CD4-positive, alpha-beta T cell (primary cell): ENCODE results near the gene KRTAP16-1. TPM values are rescaled to one million over a fixed set of nuclear protein-coding genes. Genes with fewer than 3 reads are reported as not detected.
A peak's percentile ranks its signal among the peaks of the same experiment; 100 is the strongest.

Experiments
- ATAC-seq: fragments of 200-7000 bp; cut with Tn5 transposase; one replicate; pipeline ENCODE4 v1.10.0; 2022; ENCODE audit warnings: mild to moderate bottlenecking; ENCODE audit not compliant: poor library complexity
- CTCF ChIA-PET: fragments of 350-600 bp; sonication (Branson Sonifier 250); formaldehyde crosslinking; loops from one replicate; lab custom pipeline; 2021; ENCODE audit warnings: antibody characterized with exemption, inconsistent platforms; lab: Charles Lee
- POLR2A ChIA-PET: fragments of 350-600 bp; sonication (Branson Sonifier 250); formaldehyde crosslinking; loops from one replicate; lab custom pipeline; 2021; ENCODE audit warnings: antibody characterized with exemption, inconsistent platforms; lab: Charles Lee
- DNase-seq, 14 experiments: peaks; one replicate each; pipeline ENCODE4 v3.0.0-alpha.2; 2013 to 2020; ENCODE audit warnings: mixed read lengths in 2 of 14
- H3K27ac ChIP-seq, 2 donors: one replicate each; pipeline versions ENCODE4 v1.5.1 to v1.7.0; 2013; ENCODE audit warnings: low read length in 2 of 2, low read depth in 1 of 2, mild to moderate bottlenecking in 1 of 2
- H3K27me3 ChIP-seq, 2 experiments: 1 replicate in 1 of 2; 2 replicates in 1 of 2; pipeline versions ENCODE4 v1.6.1 to v1.7.0; 2013; ENCODE audit warnings: low read length in 2 of 2, control low read depth in 1 of 2, mild to moderate bottlenecking in 1 of 2, moderate library complexity in 1 of 2; ENCODE audit not compliant: insufficient read depth in 2 of 2, control insufficient read depth in 1 of 2
- H3K36me3 ChIP-seq: one replicate; pipeline ENCODE4 v1.6.1; 2013; ENCODE audit warnings: low read length, control low read depth; ENCODE audit not compliant: insufficient read depth
- H3K4me1 ChIP-seq: one replicate; pipeline ENCODE4 v1.6.1; 2013; ENCODE audit warnings: low read length, control low read depth; ENCODE audit not compliant: insufficient read depth
- H3K4me3 ChIP-seq: one replicate; pipeline ENCODE4 v1.5.1; 2013; ENCODE audit warnings: mild to moderate bottlenecking, low read length, moderate library complexity
- H3K9me3 ChIP-seq, 2 experiments: 1 replicate in 1 of 2; 2 replicates in 1 of 2; pipeline versions ENCODE4 v1.6.1 to v1.7.0; 2013; ENCODE audit warnings: low read length in 2 of 2, mild to moderate bottlenecking in 2 of 2, control low read depth in 1 of 2, moderate library complexity in 1 of 2; ENCODE audit not compliant: control insufficient read depth in 1 of 2, insufficient read depth in 1 of 2
- H3K27ac Mint-ChIP-seq: one replicate; pipeline ENCODE4 v1.8.0; 2020; ENCODE audit warnings: mixed read lengths
- H3K27me3 Mint-ChIP-seq: one replicate; pipeline ENCODE4 v1.8.0; 2021; ENCODE audit warnings: mixed read lengths
- H3K36me3 Mint-ChIP-seq: one replicate; pipeline ENCODE4 v1.8.0; 2021; ENCODE audit warnings: low read depth, mixed read lengths
- H3K4me1 Mint-ChIP-seq: one replicate; pipeline ENCODE4 v1.8.0; 2021; ENCODE audit warnings: low read depth, mixed read lengths
- H3K4me3 Mint-ChIP-seq: one replicate; pipeline ENCODE4 v1.8.0; 2020; ENCODE audit warnings: mild to moderate bottlenecking, mixed read lengths
- H3K9me3 Mint-ChIP-seq: one replicate; pipeline ENCODE4 v1.8.0; 2020; ENCODE audit warnings: mixed read lengths
- CTCF ChIP-seq: fragments of 200-600 bp; IDR thresholded peaks from one replicate; pipeline ENCODE4 v1.8.0; 2022; ENCODE audit warnings: antibody characterized with exemption, mild to moderate bottlenecking
- intact Hi-C, 2 experiments: fragments of 100-400 bp; cut with DNase I in 1 of 2; cut with micrococcal nuclease in 1 of 2; formaldehyde crosslinking; loops; one replicate each; pipeline versions ENCODE4 v1.15.1 to v1.9.0; 2023 to 2025; cut with DNase I, micrococcal nuclease
- total RNA-seq, 174 experiments: library from RNA in 2 of 174; stranded (reverse) in 2 of 174; gene quantifications; one replicate each; pipeline ENCODE4 v1.2.3 and lab custom pipeline; 2021 to 2026

The KRTAP16-1 gene
- total RNA-seq, 2 experiments from 2014 or later, result 1.0 to 1.1 TPM

GRCh38 chr17:41315204-41315794, 6.2 kb upstream of the KRTAP16-1 start, which contains the start of gene KRTAP17-1:
Gene KRTAP17-1 (minus strand): TSS chr17:41315710. CDS start chr17:41315650, 60 bp downstream.
- H3K36me3 Mint-ChIP-seq, result no peaks in the 10 kb centered on the region
- peaks cover 26% of the 10 kb centered on the region for H3K4me1 Mint-ChIP-seq
- H3K27ac Mint-ChIP-seq, result no peak within 1 kb of the TSS
- Histone ChIP-seq H3K4me1 (peaks cover 18% of the 10 kb centered on the region), H3K27me3 (no peaks in the 10 kb centered on the region), H3K4me3 (no peak within 1 kb of the TSS), H3K36me3 (no peaks in the 10 kb centered on the region), H3K9me3 (no peaks in the 10 kb centered on the region), H3K27ac (no peak within 1 kb of the TSS)
- ChIA-PET CTCF (no interaction called here), POLR2A (no interaction called here)
- intact Hi-C loops, result no loop called here
- TF ChIP-seq CTCF, result no peak
- no peaks in the 10 kb centered on the region for H3K27me3 Mint-ChIP-seq
- peaks cover 9% of the 10 kb centered on the region for H3K9me3 Mint-ChIP-seq
- ATAC-seq (no peak), DNase-seq (no peak)
- H3K4me3 Mint-ChIP-seq, result no peak within 1 kb of the TSS

DNA sequence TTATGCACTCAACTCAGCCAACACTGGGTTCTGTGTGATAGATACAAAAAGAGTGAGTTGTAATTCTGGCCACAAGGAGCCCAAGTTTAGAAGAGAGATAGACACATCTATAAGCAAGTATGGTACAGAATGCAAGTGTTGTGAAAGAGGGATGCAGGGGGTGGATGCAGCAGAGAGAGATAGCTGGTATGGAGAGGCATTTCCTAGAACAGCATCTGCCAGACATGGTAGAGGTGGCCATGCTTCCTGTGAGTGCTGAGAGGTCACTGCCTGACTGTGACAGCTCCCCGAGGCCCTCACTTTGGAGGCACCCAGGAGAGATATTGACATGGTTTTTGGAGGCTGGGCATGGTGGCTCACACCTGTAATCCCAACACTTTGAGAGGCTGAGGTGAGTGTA, 2.0 kb upstream of the KRTAP16-1 start:
- Mint-ChIP-seq H3K27me3 (no peaks in the 10 kb centered on the region), H3K36me3 (peaks cover 7% of the 10 kb centered on the region), H3K4me1 (peaks cover 65% of the 10 kb centered on the region), H3K4me3 (no peak overlapping the region), H3K9me3 (peaks cover 2% of the 10 kb centered on the region), H3K27ac (peak overlapping the region; percentile 98)
- DNase-seq (no peak), ATAC-seq (no peak)
- Histone ChIP-seq H3K27me3 (no peaks in the 10 kb centered on the region), H3K36me3 (no peaks in the 10 kb centered on the region), H3K4me1 (peaks cover 55% of the 10 kb centered on the region), H3K9me3 (no peaks in the 10 kb centered on the region), H3K27ac (no peak overlapping the region), H3K4me3 (no peak overlapping the region)
- ChIA-PET POLR2A (no interaction called here), CTCF (no interaction called here)
- TF ChIP-seq CTCF, result no peak
- intact Hi-C loops, result no loop called here

GRCh38 chr17:41308251-41308917, 725 bp downstream of the KRTAP16-1 start:
- H3K27me3 Mint-ChIP-seq, result no peaks in the 10 kb centered on the region
- no peaks in the 10 kb centered on the region for H3K9me3 ChIP-seq
- TF ChIP-seq CTCF, result no peak
- H3K27ac Mint-ChIP-seq, result peak overlapping the region; percentile 98
- DNase-seq, result peak; percentile 71 to 96 (median 84)
- peak overlapping the region; percentile 69 to 83 for H3K27ac ChIP-seq
- H3K27me3 ChIP-seq, result no peaks in the 10 kb centered on the region
- intact Hi-C loops, result loop anchor here in 1 of 2 experiments (1.0 to 5.0 kb wide), 4 partner anchors 14 to 401 kb away; partner anchors contain the start of gene KRTAP4-12
- peaks cover 7% of the 10 kb centered on the region for H3K36me3 Mint-ChIP-seq
- no peaks in the 10 kb centered on the region for H3K36me3 ChIP-seq
- peaks cover 2% of the 10 kb centered on the region for H3K9me3 Mint-ChIP-seq
- peak overlapping the region; percentile 81 for H3K4me3 Mint-ChIP-seq
- H3K4me1 ChIP-seq, result peaks cover 55% of the 10 kb centered on the region
- ChIA-PET CTCF (interaction anchor here (0.5 to 2.9 kb wide), 2 partner anchors 14 to 1429 kb away, joined by 3 to 23 read pairs; no protein-coding TSS in a partner anchor), POLR2A (interaction anchor here (0.6 to 3.2 kb wide), 32 partner anchors 10 to 794 kb away, joined by 3 to 61 read pairs (median 4); partner anchors contain the start of genes EIF1 and KRTAP4-4)
- H3K4me1 Mint-ChIP-seq, result peaks cover 69% of the 10 kb centered on the region
- ATAC-seq, result peak; percentile 82
- H3K4me3 ChIP-seq, result peak overlapping the region; percentile 36
